AG04449 (cell line): Measurements from ENCODE around the gene S100A12.

Source experiments
- CTCF ChIA-PET: fragments of 350-600 bp; formaldehyde crosslinking; extraction: SDS; loops from one replicate; lab custom pipeline; 2021; ENCODE audit warnings: antibody characterized with exemption; lab: Yijun Ruan, JAX
- POLR2A ChIA-PET: fragments of 400-600, 350-600 bp; formaldehyde crosslinking; extraction: SDS; loops from one replicate; lab custom pipeline; 2020; ENCODE audit warnings: antibody characterized with exemption, inconsistent platforms; lab: Yijun Ruan, JAX
- DNase-seq: peaks from one replicate; pipeline ENCODE4 v3.0.0-alpha.2; 2010; ENCODE audit warnings: low read depth, low spot score
- H3K4me3 ChIP-seq: 2 replicates; pipeline ENCODE4 v1.5.1; 2011; ENCODE audit warnings: low read depth, mild to moderate bottlenecking, control low read depth, low read length
- TF ChIP-seq, protein P1 (sequence below): IDR thresholded peaks from one replicate; pipeline ENCODE4 v1.5.1; 2011; ENCODE audit warnings: mild to moderate bottlenecking, moderate library complexity, low read length, control low read depth, inconsistent platforms; ENCODE audit not compliant: insufficient read depth; ENCODE audit errors: missing control alignments

S100A12 gene

DNA sequence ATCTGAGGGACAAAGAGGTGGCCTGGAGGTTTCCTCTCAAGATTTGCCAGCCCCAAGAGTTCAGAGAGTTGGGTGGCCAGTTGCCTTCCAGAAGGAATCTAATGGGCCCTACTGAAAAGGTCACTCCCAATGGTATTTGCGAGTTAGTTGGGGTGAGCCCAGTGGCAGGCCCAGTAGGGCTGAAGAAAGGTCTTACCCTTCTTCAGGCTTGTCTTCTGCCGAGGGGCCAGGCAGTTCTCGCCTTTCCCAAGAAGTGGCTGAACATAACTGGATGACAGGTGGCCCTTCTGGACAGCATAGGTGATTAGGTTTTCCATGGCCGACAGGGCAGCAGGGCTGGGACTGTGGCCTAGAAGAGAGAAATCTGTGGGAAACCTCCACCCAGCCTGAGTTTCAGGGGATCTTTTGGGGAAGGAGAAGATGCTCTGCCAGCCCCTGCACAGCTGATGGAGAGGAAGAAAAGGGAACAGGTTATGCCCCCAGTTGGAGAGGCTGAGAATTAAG lies 33.9 kb downstream of the S100A12 start:
- TF ChIP-seq, protein P1, sequence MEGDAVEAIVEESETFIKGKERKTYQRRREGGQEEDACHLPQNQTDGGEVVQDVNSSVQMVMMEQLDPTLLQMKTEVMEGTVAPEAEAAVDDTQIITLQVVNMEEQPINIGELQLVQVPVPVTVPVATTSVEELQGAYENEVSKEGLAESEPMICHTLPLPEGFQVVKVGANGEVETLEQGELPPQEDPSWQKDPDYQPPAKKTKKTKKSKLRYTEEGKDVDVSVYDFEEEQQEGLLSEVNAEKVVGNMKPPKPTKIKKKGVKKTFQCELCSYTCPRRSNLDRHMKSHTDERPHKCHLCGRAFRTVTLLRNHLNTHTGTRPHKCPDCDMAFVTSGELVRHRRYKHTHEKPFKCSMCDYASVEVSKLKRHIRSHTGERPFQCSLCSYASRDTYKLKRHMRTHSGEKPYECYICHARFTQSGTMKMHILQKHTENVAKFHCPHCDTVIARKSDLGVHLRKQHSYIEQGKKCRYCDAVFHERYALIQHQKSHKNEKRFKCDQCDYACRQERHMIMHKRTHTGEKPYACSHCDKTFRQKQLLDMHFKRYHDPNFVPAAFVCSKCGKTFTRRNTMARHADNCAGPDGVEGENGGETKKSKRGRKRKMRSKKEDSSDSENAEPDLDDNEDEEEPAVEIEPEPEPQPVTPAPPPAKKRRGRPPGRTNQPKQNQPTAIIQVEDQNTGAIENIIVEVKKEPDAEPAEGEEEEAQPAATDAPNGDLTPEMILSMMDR: no peak
- ChIA-PET CTCF (no interaction called here), POLR2A (no interaction called here)
- no peak overlapping the region for H3K4me3 ChIP-seq
- no peak for DNase-seq

GRCh38 chr1:153340356-153340755 lies 35.1 kb downstream of the S100A12 start:
- no peak overlapping the region for H3K4me3 ChIP-seq
- POLR2A ChIA-PET: no interaction called here
- CTCF ChIA-PET: no interaction called here
- no peak for DNase-seq
- TF ChIP-seq, protein P1: no peak

GRCh38 chr1:153339802-153340201 lies 35.6 kb downstream of the S100A12 start:
- H3K4me3 ChIP-seq: no peak overlapping the region
- ChIA-PET CTCF (no interaction called here), POLR2A (no interaction called here)
- DNase-seq: no peak
- TF ChIP-seq, protein P1: no peak

- CTCF ChIA-PET: interaction anchor here (2.4 kb wide), 1 partner anchor 14 kb away, joined by 11 read pairs; no protein-coding TSS in a partner anchor
- no peak for DNase-seq
- TF ChIP-seq, protein P1: no peak
- POLR2A ChIA-PET: no interaction called here
- H3K4me3 ChIP-seq: no peak overlapping the region
Measured at GRCh38 chr1:153337980-153338853, 37.2 kb downstream of the S100A12 start.

GRCh38 chr1:153336650-153337049 lies 38.8 kb downstream of the S100A12 start:
- H3K4me3 ChIP-seq: no peak overlapping the region
- no peak for DNase-seq
- CTCF ChIA-PET: interaction anchor here (1.2 to 2.4 kb wide), 2 partner anchors 15 to 17 kb away, joined by 3 to 11 read pairs; no protein-coding TSS in a partner anchor

DNA sequence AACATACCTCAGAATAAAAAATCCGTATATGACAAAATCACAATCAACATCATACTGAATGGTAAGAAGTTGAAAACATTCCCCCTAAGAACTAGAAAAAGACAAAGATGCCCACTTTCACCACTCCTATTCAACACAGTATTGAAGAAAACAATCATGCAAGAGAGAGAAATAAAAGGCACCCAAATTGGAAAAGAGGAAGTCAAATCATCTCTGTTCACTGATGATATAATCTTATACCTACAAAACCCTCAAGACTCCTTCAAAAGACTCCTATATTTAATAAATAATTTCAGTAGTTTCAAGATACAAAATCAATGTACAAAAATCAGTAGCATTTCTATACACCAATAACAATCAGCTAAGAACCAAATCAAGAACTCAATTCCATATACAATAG lies 41.5 kb downstream of the S100A12 start:
- ChIA-PET CTCF (no interaction called here), POLR2A (no interaction called here)
- no peak for DNase-seq
- TF ChIP-seq, protein P1: no peak
- no peak overlapping the region for H3K4me3 ChIP-seq

More at GRCh38 chr1:153336650-153337049, 38.8 kb downstream of the S100A12 start:
- POLR2A ChIA-PET: no interaction called here
- TF ChIP-seq, protein P1: no peak
